GM12801 (cell line): ENCODE results near the gene VWC2.

Experiments
- TF ChIP-seq, protein P1 (sequence below): IDR thresholded peaks from one replicate; pipeline ENCODE4 v1.5.1; 2011; ENCODE audit warnings: control low read depth; ENCODE audit not compliant: insufficient read length; ENCODE audit errors: extremely low read depth

The VWC2 gene

GRCh38 chr7:49800031-49800430 lies 26.6 kb downstream of the VWC2 start:
- TF ChIP-seq, protein P1, sequence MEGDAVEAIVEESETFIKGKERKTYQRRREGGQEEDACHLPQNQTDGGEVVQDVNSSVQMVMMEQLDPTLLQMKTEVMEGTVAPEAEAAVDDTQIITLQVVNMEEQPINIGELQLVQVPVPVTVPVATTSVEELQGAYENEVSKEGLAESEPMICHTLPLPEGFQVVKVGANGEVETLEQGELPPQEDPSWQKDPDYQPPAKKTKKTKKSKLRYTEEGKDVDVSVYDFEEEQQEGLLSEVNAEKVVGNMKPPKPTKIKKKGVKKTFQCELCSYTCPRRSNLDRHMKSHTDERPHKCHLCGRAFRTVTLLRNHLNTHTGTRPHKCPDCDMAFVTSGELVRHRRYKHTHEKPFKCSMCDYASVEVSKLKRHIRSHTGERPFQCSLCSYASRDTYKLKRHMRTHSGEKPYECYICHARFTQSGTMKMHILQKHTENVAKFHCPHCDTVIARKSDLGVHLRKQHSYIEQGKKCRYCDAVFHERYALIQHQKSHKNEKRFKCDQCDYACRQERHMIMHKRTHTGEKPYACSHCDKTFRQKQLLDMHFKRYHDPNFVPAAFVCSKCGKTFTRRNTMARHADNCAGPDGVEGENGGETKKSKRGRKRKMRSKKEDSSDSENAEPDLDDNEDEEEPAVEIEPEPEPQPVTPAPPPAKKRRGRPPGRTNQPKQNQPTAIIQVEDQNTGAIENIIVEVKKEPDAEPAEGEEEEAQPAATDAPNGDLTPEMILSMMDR, result no peak

DNA sequence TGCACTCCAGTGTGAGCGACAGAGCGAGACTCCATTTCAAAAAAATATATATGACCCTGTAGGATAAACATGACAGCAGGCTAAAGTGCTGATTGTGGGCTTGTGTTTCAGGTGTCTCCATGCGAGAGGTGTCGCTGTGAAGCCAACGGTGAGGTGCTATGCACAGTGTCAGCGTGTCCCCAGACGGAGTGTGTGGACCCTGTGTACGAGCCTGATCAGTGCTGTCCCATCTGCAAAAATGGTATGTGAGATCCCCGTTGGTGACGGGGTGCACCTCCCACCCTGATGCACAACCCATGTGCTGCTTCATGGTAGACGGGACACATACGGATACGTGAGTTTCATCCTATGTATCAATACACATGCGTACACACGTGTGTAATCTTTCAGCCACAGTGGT lies 29.2 kb downstream of the VWC2 start:
- TF ChIP-seq, protein P1, result no peak

DNA sequence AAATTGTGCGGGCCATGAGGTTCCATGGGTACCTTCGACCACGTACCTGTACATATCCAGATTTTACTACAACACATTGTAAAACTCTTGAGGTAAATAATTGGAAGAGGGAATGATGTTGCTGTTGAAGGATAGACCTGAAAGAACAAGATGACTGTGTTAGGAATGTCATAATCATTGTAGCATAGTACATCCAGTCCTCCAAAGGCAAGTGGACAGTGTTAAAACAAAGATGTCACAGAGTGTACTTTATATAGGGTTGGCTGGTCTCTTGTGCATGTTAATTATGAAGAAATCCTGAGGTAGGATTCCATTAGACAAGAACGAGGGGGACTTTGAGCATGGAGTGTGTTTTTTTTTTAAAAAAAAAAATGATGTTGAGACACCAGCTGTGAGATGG lies 30.4 kb downstream of the VWC2 start:
- TF ChIP-seq, protein P1, result no peak

DNA sequence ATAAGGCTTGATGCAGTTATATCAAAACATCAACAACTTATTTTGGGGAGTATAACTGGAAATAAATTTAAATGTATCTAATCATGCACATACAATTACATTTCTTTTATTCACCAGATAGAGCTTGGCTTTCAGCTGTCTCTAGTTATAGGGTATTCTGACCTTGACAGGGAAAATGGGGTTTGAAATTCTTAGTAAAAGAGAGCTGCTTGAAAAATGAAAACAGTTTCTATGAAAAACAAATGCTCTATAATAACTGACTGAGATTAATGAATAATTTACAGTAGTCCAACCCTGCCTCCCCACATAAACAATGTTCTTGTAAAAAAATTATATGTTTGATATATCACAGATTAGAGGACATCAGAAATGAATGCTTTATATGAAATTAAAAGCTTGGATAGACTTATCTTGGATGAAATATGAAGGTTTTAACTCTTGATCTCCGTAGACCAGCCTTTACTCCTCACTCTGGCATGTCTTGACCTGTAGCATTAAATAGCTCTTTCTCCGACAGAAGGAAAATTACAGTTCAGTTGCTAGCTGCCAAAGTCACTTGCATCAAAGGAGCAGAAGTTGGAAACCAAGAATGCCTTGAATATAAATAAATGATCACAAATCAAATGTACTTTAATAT lies 32.1 kb downstream of the VWC2 start:
- TF ChIP-seq, protein P1, result no peak

- TF ChIP-seq, protein P1, result no peak
Observed at GRCh38 chr7:49812534-49812933, 39.1 kb downstream of the VWC2 start.

- TF ChIP-seq, protein P1, result no peak
Observed at GRCh38 chr7:49817279-49817678, 43.8 kb downstream of the VWC2 start.

- TF ChIP-seq, protein P1, result no peak
Observed at GRCh38 chr7:49821181-49821580, 47.7 kb downstream of the VWC2 start.
